HG02981 (cell line): Measurements from ENCODE around the gene RMI2.
A peak's percentile ranks its signal among the peaks of the same experiment; 100 is the strongest.
"Not testable (repeated sequence)": the region's sequence is repeated elsewhere in the genome, so short reads cannot be mapped to it uniquely, and the experiment has no call there.

ENCODE experiments used
- ATAC-seq: cut with Tn5 transposase; IDR thresholded peaks from one replicate; pipeline ENCODE4 v1.9.1; 2021; ENCODE audit warnings: mild to moderate bottlenecking, moderate library complexity; ENCODE audit not compliant: unreplicated experiment

The RMI2 gene

GRCh38 chr16:11350921-11351335 is 5.7 kb downstream of the RMI2 start:
- no peak for ATAC-seq

- ATAC-seq: no peak
These were observed 7.9 kb downstream of the RMI2 start for GRCh38 chr16:11353158-11353557.

GRCh38 chr16:11354407-11354732 is 9.1 kb downstream of the RMI2 start:
- peak; percentile 8 for ATAC-seq

GRCh38 chr16:11354733-11355574 is 9.7 kb downstream of the RMI2 start:
- ATAC-seq: peak; percentile 61

GRCh38 chr16:11355862-11356261 is 10.6 kb downstream of the RMI2 start:
- ATAC-seq: no peak

- ATAC-seq: no peak
These were observed 11.5 kb downstream of the RMI2 start for GRCh38 chr16:11356573-11357331.

- ATAC-seq: no peak
These were observed 13.3 kb downstream of the RMI2 start for GRCh38 chr16:11358531-11358930.

GRCh38 chr16:11359370-11359769 is 14.1 kb downstream of the RMI2 start:
- ATAC-seq: no peak

- no peak for ATAC-seq
These were observed 15.5 kb downstream of the RMI2 start for GRCh38 chr16:11360641-11361373.

GRCh38 chr16:11361701-11362451 is 16.6 kb downstream of the RMI2 start:
- no peak for ATAC-seq

GRCh38 chr16:11363927-11364258 is 18.6 kb downstream of the RMI2 start:
- ATAC-seq: no peak

- no peak for ATAC-seq
These were observed 22.2 kb downstream of the RMI2 start for GRCh38 chr16:11367483-11367906.

- ATAC-seq: no peak
These were observed 25.0 kb downstream of the RMI2 start for GRCh38 chr16:11370084-11370931.

- not testable (repeated sequence) for ATAC-seq
These were observed 25.6 kb downstream of the RMI2 start for GRCh38 chr16:11370932-11371279.

GRCh38 chr16:11372073-11372828 is 27.0 kb downstream of the RMI2 start:
- no peak for ATAC-seq

- no peak for ATAC-seq
These were observed 27.6 kb downstream of the RMI2 start for GRCh38 chr16:11372829-11373306.

- ATAC-seq: no peak
These were observed 29.0 kb downstream of the RMI2 start for GRCh38 chr16:11374255-11374654.

- no peak for ATAC-seq
These were observed 31.9 kb downstream of the RMI2 start for GRCh38 chr16:11377154-11377553.

GRCh38 chr16:11378951-11379350 is 33.7 kb downstream of the RMI2 start:
- ATAC-seq: not testable (repeated sequence)
